Activated CD8-positive, alpha-beta memory T cell treated with anti-CD3 and anti-CD28 coated beads for 4 hours (primary cell): ENCODE measurements around the gene EYS.

Source experiments
- DNase-seq, 2 donors: peaks; one replicate each; pipeline ENCODE4 v3.0.0-alpha.2; 2020; ENCODE audit warnings: low read depth in 2 of 2

Gene EYS

DNA sequence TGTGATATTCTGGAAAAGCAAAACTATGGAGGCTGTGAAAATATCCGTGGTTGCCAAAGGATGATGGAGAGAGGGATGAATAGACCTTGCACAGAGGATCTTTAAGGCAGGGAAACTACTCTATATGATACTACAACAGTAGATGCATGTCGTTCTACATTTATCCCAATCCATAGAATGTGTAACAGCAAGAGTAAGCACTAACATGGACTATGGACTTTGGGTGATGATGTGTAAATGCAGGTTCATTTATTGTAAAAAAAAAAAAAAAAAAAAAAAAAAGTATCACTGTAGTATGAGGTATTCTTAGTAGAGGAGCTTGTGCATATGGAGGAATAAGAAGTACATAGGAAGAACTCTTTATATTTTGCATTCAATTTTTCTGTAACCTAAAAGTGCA lies 1563.9 kb downstream of the EYS start:
- no peak for DNase-seq

DNA sequence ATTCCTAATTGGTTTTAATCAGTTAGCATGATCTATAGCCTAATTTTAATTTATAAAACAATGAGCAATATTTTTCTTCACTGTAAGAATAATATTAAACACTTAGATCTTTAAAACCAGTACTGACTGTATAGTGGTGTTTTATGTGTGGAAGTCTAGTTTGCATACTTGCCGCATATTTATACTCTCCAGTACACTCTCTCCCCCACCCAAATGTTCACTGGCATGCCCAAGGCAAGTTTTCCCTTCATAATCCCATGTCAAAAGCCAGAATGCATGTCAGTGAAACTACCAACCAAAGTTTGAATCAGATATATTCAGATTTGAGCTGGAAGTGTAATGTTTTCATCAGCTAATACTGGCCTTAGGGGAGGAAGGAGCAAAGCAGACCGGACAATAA lies 1565.3 kb downstream of the EYS start:
- DNase-seq: no peak

DNA sequence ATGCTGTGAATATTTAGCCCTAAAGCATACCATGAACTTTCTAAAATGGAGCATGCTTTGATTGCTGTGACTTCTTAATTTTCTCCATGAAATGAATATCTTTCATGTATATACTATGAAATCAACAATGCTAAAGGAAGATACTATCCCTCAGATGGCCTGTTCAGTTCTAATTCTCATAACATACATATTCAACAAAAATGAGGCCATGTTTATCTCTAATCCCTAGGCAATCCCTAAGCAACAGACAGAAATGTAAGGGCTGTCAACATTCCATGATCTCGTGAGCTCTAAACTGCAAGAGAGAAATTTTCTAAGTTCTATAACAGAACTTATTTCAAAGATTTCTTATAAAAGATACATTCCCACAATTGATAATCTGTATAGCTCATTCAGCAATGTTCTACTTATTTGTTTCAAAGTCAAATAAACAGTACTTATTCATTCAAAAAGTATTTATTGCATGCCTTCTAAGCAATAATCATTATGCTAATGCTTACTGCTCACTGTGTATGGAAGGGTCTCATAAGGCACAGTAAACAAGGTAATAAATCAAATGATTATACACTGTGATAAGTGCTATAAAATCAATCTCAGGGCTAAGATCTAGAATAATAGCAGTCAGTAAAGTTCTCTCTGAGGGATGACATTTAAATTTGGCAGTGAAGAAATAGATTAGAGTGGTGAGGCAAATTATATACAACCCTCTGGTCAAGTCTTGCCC lies 1578.6 kb downstream of the EYS start:
- no peak for DNase-seq

DNA sequence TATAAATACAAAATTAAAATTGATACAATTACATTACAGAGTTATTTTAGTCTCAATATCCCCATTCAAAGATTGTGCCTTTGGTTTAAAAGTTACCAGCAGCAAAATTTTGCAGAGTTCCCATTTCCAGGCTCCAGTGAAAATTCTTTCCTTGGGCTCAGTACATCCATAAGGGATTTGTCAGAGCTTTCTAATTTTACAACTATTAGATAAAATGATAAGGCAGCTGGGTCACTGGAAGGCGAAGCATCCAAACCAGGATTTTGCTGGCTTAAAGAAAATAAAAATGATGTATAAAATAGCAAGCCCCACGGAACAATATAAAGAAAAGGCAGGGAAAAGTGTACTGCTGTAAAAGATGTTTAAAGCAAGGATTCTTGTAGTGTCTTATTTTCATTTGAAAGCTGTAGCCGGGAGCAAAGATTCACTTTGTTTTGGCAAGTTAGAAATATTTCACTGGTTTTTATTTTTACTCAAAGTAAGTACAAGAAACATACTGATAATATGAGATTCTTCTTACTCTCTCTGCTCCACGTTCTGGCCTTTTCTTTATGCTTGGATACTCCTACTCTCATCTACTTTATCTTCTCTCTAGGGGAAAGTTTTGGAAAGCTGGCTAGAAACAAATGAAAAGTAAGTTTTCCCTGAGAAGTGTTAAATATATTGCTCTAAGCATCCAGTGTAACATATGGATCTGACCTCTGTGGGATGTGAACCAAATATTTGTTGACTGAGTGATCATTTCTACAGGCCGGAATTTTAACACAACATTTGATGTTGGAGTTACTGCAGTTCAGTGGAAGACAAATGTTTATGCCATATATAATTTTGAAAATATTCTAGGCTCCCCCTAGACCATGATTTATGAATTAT lies 1583.0 kb downstream of the EYS start:
- no peak for DNase-seq

DNA sequence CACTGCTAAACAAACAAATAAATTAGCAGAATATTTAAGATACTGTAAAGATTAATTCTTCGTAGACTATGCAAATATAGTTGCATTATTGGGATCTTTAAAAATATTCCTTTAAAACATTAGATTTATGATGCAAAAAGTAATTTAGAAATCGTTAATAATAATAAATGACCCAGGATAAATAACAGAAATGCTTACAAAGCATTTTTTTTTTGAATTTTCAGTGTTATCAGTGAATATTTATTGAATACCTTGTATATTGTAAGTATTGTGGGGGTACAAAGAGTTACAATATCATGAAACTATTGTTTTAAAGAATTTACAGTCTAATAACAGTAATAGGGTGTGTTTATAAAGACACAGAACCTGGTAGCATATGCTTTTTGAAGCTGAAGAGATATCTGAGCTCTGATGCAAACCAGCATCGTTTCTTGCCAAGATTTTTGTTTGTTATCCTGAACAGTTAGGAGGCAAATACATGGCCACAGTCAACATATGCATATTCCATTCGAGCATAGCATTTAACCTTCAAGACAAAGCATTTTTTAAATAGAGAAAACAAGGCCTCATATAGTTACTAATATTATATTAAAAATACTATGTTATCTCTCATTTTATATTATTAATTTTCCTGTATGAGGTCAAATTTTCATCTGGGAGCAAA lies 1584.2 kb downstream of the EYS start:
- no peak for DNase-seq

DNA sequence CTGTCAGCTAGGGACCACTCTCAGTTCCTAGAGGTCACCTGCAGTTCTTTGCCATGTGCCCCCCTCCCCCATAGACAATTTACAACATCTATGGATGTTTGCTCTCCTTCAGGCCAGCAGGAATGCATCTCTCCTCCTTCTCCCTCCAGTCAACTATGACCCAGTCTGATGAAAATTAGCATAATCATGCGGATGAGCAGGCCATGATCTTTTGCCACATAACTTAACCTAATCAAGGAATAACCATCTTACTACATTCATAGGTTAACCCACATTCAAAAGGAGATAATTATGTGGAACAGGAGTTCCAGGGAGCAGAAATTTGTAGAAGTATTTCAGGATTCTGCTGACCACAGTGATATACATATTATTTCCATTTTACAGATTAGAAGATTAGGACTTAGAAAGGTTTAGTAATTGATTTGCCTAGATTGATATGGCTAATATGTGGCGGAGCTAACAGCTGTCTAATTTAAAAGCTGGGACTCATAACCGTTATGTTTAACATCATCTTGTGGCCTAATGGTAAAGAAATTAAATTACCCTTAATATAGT lies 1585.9 kb downstream of the EYS start:
- no peak for DNase-seq

DNA sequence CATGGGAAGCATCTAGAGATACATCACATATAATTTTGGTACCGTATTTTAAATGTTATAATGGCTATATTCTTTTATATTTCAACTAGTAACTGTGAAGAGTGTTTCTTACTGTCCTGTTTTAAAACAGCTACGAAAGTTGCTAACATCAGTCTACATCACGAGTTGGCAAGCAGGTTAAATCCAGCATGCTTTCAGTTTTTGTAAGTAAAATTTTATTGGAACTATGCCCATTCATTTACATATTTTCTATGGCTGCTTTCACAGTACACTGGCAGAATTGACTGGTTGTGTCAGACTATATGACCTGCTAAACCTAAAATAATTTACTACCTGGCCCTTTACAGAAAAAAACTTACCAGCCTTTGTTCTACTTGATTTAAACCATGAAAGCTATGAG lies 1593.3 kb downstream of the EYS start:
- no peak for DNase-seq

DNA sequence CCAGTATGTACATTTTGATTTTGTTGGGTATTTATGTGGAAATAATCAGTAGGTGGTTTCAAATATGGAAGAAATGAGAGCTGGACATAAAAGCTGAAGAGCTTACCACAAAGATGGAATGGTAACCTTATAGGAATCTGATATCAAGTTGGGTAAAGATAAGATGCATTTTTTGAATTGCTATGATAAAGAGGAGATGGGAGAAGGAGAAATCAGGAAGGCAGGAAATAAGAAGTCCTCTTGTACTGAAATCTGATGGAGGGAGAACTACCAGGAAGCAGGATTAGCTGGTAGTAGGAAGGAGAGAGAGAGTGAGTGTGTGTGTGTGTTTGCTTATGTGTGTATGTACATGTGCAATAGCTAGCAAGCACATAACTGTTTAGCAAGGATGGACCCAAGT lies 1603.0 kb downstream of the EYS start:
- DNase-seq: no peak

DNA sequence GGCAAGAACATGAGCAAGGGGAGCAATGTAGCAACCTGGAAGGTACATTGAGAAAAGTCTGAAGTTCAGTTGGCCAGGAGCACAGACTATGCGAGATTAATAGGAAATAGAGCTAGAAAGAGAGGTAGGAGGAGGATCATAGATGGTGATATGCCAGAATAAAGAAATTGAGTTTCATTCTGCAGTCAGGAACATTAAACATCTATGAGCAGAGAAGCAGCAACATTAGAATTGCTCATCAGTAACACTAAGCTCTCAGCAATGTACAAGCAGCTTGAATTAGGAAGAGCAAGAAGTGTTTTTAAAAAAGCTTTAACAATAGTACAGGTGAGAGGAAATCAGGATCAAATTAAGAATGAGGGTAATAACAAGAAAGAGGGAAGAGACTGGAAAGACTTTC lies 1603.5 kb downstream of the EYS start:
- no peak for DNase-seq

DNA sequence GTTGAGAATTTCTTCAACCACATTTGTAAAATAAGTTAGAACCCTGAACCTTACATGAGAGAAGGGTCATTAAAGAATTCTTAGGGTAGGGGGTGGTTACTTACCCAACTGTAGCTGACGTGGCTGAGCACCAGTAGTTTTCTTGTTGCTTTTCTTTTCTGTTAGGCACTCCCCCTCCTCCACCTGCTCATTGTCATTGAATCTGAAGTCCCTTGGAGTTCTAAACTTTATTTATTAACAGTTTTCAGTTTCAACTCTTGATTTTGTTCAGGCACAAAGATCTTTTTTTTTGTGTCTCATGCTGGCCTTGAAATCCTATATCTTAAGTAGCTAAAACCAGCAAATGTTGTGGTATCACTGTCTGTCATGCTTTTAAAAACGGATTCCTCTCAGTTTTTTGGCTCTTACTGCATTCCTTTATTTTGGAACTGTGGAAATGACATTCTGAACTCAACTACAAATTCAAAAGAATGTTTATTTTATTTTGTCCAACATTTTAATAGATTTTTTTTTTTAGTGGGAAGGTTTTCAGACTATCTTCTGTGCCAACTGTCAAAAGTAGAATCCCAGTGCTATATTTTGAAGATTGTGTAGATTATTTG lies 1606.2 kb downstream of the EYS start:
- DNase-seq: no peak

DNA sequence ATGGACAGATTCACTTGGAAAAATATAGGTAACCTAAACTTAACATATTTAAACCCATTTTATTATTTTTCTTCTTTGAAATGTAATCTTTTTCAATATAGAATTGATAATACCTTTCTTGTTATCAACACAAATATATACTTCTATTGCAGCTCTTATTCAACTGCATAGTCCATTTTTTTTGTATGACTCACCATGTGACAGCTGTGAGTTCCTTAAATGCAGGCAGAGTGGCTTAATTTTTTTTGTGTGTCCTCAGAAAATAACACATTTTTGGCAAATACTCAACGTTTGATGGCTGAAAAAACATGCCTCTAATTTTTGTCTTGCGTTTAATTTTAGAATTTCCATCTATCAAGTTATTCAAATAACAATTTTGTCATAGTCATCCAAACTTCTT lies 1616.7 kb downstream of the EYS start:
- no peak for DNase-seq

DNA sequence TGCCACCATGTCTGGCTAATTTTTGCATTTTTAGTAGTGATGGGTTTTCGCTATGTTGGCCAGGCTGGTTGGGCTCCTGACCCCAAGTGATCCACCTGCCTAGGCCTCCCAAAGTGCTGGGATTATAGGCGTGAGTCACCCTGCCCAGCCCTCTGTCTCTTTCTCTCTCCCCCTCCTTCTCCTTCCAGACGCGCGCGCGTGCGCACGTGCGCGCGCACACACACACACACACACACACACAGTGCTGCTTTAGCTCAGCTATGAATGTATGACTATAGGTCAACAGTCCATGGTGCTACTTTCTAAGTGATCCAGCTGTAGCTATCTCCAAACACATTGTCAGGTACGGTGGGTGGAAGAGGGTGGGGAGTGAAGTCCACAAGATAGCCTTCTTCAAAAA lies 1621.9 kb downstream of the EYS start:
- DNase-seq: no peak

DNA sequence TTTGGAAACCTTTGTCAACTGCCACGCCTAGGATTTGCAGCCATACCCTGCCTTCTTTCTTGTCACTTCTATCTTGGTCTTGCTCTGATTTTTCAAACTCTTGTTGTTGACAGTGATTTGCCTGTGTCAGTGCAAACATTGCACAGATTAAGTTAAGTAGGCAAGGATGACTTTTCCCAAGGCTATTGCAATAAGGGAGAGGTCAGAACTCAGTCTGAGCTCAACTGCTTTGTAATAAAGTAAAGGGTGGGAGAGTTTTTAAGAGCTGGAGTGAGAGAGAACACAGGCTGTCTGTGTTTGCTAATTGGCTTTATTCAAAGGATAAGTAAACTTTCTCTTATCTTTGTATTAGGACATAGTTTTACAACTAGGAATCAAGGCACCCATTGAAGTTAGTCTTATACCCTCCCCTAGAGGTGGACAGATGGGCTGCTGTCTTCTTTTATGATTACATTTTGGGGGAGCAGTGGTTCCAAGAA lies 1622.8 kb downstream of the EYS start:
- DNase-seq: no peak

DNA sequence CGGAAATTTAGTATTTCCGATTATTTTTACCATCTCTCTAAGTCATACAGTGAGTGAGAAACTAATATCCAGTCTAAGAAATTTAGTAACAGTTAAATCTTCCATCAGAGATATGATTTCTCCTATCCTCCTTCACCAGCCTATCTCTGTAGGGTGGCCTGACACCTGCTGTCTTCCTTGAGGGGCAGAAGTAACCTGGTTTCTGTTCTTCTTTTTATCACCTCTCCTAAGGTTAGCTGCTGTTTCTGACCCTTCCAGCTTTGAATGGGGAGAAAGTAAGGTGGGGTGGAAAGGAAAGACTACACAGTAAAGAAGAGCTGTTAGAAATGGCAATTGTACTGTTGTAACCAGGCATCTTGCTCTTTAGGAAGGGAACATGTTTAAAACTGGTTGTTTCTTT lies 1623.8 kb downstream of the EYS start:
- DNase-seq: no peak

DNA sequence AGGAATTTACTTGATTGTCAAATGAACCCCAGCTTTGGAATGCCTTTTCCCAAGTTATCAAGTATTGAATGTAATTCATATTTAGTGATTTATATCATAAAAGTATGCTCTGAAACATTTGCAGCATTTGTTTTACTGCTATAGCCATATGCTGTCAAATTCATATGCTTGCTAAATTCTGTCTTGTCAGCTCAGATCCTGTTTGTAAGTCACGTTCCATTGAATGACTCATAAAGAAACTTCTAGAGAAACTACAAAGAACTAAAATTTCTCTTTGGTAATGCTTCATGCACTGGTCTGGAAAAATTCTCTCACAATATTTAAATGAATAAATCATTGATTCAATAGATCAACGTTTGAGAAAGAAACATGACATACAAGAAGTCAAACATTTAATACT lies 1625.6 kb downstream of the EYS start:
- DNase-seq: no peak

DNA sequence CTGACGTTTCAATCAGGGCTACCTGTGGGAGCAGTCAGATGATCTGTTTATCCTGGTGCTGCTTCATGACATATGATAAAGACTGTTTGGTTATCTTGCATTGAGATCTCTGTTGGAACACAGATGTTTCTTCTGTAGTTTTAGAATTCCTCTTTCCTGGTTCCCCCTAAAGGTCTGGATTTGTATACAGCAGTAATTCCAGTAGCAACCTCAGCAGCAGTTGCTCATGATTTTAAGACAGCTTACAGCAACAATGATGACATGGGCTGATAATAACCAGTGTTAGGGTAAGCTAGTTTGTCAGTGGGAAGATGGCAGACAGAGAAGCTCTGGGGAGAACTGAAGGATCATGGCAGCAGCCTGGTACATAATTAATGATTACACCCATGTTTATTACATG lies 1632.0 kb downstream of the EYS start:
- DNase-seq: no peak

DNA sequence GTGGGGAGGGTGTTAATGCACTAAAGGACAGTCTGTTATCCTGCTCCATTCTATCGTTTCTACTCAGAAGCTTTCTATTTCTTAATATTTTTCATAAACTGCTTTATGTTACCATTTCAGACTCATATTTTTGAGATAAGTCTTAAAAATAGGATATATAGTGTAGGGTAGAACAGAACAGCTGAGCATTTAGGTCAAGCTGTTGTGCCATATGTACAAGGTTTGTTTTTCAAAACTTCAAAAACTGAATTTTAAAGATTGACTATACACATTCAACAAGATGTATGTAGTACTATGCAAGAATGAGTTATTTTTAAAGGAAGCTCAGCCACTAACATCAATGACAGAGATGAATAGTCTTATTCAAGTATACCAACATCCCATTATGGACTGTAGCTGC lies 1634.3 kb downstream of the EYS start:
- DNase-seq: no peak

DNA sequence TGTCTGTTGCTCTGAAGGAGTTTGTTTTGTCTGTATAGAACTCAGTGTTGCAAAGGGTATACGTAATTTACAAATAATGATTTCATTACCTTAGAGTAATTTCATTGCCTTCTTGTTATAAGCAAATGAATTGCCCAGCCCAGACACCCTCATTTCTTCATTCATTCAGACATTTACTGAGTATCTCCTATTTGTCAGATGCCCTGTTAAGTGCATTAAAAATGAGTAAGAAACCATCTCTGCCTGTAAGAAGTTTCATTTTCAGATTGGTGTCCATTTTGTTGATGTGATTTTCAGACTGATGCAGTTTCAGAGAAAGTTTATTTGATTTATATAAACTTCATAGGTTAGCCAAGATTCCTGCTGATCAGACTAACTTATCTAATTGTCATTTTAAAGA lies 1642.1 kb downstream of the EYS start:
- DNase-seq: no peak

DNA sequence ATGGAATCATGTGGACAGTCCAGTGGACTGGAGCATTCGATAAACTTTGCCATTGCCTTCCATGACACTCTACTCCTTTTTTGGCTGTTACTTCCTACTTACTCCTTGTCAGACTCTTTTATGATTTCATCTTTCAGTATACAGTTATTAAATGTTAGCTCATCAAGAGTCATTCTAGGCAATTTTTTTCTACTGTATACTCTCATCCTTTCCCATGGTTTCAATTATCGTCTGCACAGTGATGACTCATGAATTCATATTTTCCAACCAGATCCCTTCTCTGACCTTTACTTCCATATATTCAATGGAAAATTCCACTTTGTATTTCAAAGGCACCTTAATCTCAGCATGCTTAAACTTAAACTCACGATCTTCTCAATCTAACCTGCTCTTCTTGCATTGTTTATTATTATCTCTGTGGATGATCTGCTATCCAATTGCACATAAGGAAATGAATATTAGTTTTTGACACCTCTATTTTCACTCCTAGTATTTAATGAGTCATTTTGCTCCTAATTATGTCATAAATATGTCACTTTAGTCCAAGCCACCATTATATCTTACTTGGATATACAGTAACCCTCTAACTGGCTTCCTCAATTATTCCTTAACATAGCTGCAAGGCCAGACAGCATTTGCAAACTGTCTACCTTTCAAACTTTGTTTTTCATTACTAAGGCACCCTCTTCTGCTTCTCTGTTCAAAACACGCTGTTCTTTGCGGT lies 1643.9 kb downstream of the EYS start:
- no peak for DNase-seq

DNA sequence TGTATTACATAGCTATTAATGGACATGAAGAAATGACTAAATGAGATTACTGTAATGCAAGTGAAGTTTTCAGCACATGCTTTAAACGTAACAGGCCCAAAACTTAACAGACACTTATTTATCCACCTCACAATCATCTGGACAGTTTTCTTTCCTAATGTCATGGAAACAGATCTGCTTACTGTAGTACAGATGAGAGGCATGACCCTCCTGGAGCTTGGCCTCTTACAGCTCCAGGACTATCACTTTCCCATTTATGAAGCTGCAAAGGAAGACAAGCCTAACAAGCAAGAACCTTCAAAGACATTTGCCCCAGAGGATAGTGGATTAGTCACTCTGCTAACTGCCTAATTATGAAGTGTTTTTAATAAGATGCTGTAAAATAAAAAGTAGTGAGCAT lies 1652.2 kb downstream of the EYS start:
- no peak for DNase-seq

DNA sequence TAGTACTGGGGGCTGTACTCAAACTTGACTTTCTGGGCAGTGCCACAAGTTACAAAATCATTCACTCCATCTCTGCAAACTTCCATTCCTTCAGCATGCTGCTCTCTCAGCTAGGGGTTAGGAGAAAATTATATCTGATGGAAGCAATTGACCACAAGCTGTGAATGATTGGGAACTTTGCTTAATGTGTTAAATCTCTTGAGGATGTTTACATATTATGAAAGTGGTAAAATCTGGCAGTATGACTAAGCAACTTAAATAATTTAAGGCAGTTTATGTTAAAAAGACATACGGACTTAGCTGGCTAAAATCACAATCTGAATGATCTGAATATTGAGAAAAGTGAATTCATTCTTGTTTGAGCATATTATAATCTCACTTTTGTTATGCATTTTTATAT lies 1656.4 kb downstream of the EYS start:
- no peak for DNase-seq
